ENCODE results near the gene BMERB1.
"Not testable (repeated sequence)": the region's sequence is repeated elsewhere in the genome, so short reads cannot be mapped to it uniquely, and the experiment has no call there.

The BMERB1 gene

GRCh38 chr16:15559176-15559575 lies 124.8 kb downstream of the BMERB1 start:
- no peak for DNase-seq (ENCODE audit: low read depth in 2 of 2)

GRCh38 chr16:15564604-15565339 lies 130.4 kb downstream of the BMERB1 start:
- no peak for DNase-seq (ENCODE audit: low read depth in 2 of 2)

- DNase-seq (ENCODE audit: low read depth in 2 of 2) = no peak
These were observed 131.7 kb downstream of the BMERB1 start for GRCh38 chr16:15566095-15566494.

GRCh38 chr16:15567823-15568222 lies 133.4 kb downstream of the BMERB1 start:
- DNase-seq (ENCODE audit: low read depth in 2 of 2) = no peak

- not testable (repeated sequence) for DNase-seq (ENCODE audit: low read depth in 2 of 2)
These were observed 136.3 kb downstream of the BMERB1 start for GRCh38 chr16:15570666-15571065.

- DNase-seq (ENCODE audit: low read depth in 2 of 2) = no peak
These were observed 137.2 kb downstream of the BMERB1 start for GRCh38 chr16:15571557-15571956.

- DNase-seq (ENCODE audit: low read depth in 2 of 2) = no peak
These were observed 138.1 kb downstream of the BMERB1 start for GRCh38 chr16:15572329-15573001.

GRCh38 chr16:15573274-15573895 lies 139.0 kb downstream of the BMERB1 start:
- no peak for DNase-seq (ENCODE audit: low read depth in 2 of 2)

- not testable (repeated sequence) for DNase-seq (ENCODE audit: low read depth in 2 of 2)
These were observed 139.7 kb downstream of the BMERB1 start for GRCh38 chr16:15573896-15574613.

GRCh38 chr16:15574614-15574948 lies 140.2 kb downstream of the BMERB1 start:
- no peak for DNase-seq (ENCODE audit: low read depth in 2 of 2)

GRCh38 chr16:15575293-15576049 lies 141.1 kb downstream of the BMERB1 start:
- DNase-seq (ENCODE audit: low read depth in 2 of 2) = no peak

GRCh38 chr16:15576960-15577958 lies 142.9 kb downstream of the BMERB1 start:
- DNase-seq (ENCODE audit: low read depth in 2 of 2) = no peak

GRCh38 chr16:15578824-15579223 lies 144.4 kb downstream of the BMERB1 start:
- DNase-seq (ENCODE audit: low read depth in 2 of 2) = no peak

GRCh38 chr16:15581127-15581815 lies 146.9 kb downstream of the BMERB1 start:
- DNase-seq (ENCODE audit: low read depth in 2 of 2) = no peak

- no peak for DNase-seq (ENCODE audit: low read depth in 2 of 2)
These were observed 149.1 kb downstream of the BMERB1 start for GRCh38 chr16:15583526-15583925.

GRCh38 chr16:15585956-15586355 lies 151.6 kb downstream of the BMERB1 start:
- no peak for DNase-seq (ENCODE audit: low read depth in 2 of 2)

- DNase-seq (ENCODE audit: low read depth in 2 of 2) = no peak
These were observed 152.3 kb downstream of the BMERB1 start for GRCh38 chr16:15586716-15587115.

GRCh38 chr16:15587152-15587825 lies 152.9 kb downstream of the BMERB1 start:
- no peak for DNase-seq (ENCODE audit: low read depth in 2 of 2)

- DNase-seq (ENCODE audit: low read depth in 2 of 2) = no peak
These were observed 157.9 kb downstream of the BMERB1 start for GRCh38 chr16:15592324-15592723.
